Inflammatory macrophage treated with lipopolysaccharide for 1 hour (primary cell): ENCODE measurements around the gene INO80E.

Experiments used
- DNase-seq, 2 donors: peaks; one replicate each; pipeline ENCODE4 v3.0.0-alpha.2; 2020 to 2022

INO80E gene

GRCh38 chr16:29993191-29993902 lies 2.7 kb upstream of the INO80E start:
- no peak for DNase-seq

- DNase-seq = no peak
Observed at GRCh38 chr16:29993903-29994599, 2.0 kb upstream of the INO80E start.

- no peak for DNase-seq
Observed at GRCh38 chr16:29994600-29995323, 1.3 kb upstream of the INO80E start.

- DNase-seq = peak; percentile 82 to 91
Observed at GRCh38 chr16:29995324-29995910, 624 bp upstream of the INO80E start, which contains the start of gene HIRIP3. TSS of gene HIRIP3 (minus strand) at chr16:29995617. CDS start at chr16:29995605, 12 bp downstream.

GRCh38 chr16:29996766-29997250 lies 767 bp downstream of the INO80E start:
- no peak for DNase-seq

GRCh38 chr16:29999605-30000004 lies 3.6 kb downstream of the INO80E start:
- no peak for DNase-seq

GRCh38 chr16:30000735-30001631 lies 4.9 kb downstream of the INO80E start:
- no peak for DNase-seq

- no peak for DNase-seq
Observed at GRCh38 chr16:30002614-30003346, 6.7 kb downstream of the INO80E start.

GRCh38 chr16:30003670-30004423 lies 7.8 kb downstream of the INO80E start:
- DNase-seq = no peak

GRCh38 chr16:30004424-30004776 lies 8.4 kb downstream of the INO80E start:
- DNase-seq = no peak

GRCh38 chr16:30004811-30005242 lies 8.8 kb downstream of the INO80E start:
- no peak for DNase-seq

- DNase-seq = peak; percentile 22 to 38
Observed at GRCh38 chr16:30005341-30006094, 9.5 kb downstream of the INO80E start.

GRCh38 chr16:30006095-30006473 lies 10.0 kb downstream of the INO80E start:
- DNase-seq = no peak

- no peak for DNase-seq
Observed at GRCh38 chr16:30006659-30007377, 10.8 kb downstream of the INO80E start.

GRCh38 chr16:30007378-30007895 lies 11.4 kb downstream of the INO80E start:
- no peak for DNase-seq

- DNase-seq = no peak
Observed at GRCh38 chr16:30009085-30009862, 13.2 kb downstream of the INO80E start.

GRCh38 chr16:30009990-30010843 lies 14.2 kb downstream of the INO80E start:
- DNase-seq = no peak
